ENCODE measurements around the gene ACTL6B.

Gene ACTL6B

DNA sequence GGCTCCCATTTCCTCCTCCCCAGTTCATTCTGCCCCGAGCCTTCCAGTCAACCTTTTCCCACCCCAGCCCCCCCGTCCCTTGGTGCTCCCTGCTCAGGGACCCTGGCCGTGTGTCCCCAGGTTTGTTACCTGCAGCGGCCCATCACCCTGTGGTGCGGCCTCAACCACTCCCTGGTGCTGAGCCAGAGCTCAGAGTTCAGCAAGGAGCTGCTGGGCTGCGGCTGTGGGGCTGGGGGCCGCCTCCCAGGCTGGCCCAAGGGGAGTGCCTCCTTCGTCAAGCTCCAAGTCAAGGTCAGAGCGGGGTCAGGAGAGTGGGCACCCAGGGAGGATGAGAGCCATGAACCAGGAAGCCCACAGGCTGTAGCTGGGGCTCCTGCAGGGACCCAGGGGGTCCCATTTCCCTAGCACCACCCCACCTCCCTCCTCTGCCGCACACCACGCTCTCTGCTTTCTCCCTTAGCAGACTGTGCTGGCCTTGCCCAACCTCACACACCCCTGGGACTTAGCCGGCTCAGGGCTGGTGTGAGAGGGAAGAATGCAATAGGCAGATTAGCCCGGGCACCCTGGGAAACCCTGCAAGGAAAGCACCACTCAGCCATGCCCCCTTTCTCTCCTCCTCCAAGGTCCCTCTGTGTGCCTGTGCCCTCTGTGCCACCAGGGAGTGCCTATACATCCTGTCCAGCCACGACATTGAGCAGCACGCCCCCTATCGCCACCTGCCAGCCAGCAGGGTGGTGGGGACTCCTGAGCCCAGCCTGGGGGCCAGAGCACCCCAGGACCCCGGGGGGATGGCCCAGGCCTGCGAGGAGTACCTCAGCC is 56.1 kb downstream of the ACTL6B start:
- DNase-seq (ENCODE audit: low spot score) = no peak

DNA sequence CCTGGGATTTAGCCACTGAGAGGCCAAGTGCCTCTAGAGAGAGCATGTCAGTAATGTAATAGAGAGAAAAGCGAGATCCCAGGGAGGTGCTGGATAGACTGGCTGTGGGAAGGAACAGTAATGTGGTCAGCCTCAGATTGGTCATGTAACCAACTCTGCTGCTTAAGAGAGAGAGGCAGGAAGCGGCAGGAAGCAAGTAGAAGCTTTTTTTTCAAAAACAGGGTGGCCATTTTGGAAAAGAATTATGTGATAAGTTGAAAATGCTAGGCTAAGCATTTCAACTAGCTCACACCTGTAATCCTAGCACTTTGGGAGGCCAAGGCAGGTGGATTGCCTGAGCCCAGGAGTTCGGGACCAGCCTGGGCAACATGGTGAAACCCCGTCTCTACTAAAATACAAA is 57.8 kb downstream of the ACTL6B start:
- no peak for DNase-seq (ENCODE audit: low spot score)

DNA sequence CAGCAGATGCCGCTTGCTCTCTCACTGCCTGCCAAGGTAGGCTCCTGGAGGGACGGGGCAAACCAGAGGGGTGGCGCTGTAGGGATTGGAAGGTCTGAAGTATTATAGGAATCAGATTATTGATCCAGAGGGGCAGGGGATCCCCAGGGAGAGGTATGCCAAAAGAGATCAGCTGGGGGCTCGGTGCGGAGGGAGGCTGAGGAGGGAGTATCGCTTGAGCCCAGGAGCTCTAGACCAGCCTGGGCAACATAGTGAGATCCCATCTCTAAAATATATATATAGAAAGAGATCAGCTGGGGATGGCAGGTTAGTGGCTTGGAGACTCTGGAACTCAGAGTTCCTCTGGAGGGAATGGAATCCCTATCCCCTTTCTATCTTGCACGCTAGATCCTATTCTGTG is 61.1 kb downstream of the ACTL6B start:
- no peak for DNase-seq (ENCODE audit: low spot score)

Measured in CD4-positive, alpha-beta T cell treated with Interleukin-6 at 100 ng/mL for 8 hours (primary cell).